Measurements from ENCODE around the gene HECTD1. TPM values are rescaled to one million over a fixed set of nuclear protein-coding genes. Genes with fewer than 3 reads are reported as not detected.
"Not testable (repeated sequence)": the region's sequence is repeated elsewhere in the genome, so short reads cannot be mapped to it uniquely, and the experiment has no call there.

Gene HECTD1
- total RNA-seq, 1 donor: 246 TPM

- H3K4me1 ChIP-seq (ENCODE audit: insufficient read depth, low read length): peaks cover 3% of the 10 kb centered on the region
- no peak overlapping the region for H3K4me3 ChIP-seq (ENCODE audit: insufficient read depth, low read length)
- H3K27me3 ChIP-seq (ENCODE audit: insufficient read depth, low read length): no peaks in the 10 kb centered on the region
- H3K9me3 ChIP-seq (ENCODE audit: low read depth, low read length): no peaks in the 10 kb centered on the region
- no peaks in the 10 kb centered on the region for H3K79me2 ChIP-seq (ENCODE audit: insufficient read depth, low read length)
- H3K36me3 ChIP-seq (ENCODE audit: insufficient read depth, low read length): peaks cover 23% of the 10 kb centered on the region
- no peak overlapping the region for H2AFZ ChIP-seq (ENCODE audit: low read length)
- H4K20me1 ChIP-seq (ENCODE audit: insufficient read depth, low read length): no peaks in the 10 kb centered on the region
- DNase-seq (ENCODE audit: insufficient read length, low spot score, missing footprints): no peak
- H3K27ac ChIP-seq (ENCODE audit: low read depth, low read length): no peak overlapping the region
- no peak overlapping the region for H3K4me2 ChIP-seq (ENCODE audit: insufficient read depth, low read length)
- TF ChIP-seq CTCF (IDR thresholded peaks at IDR 0.05; ENCODE audit: extremely low read depth, low read depth, low read length): no peak
Measured at GRCh38 chr14:31096255-31096654, 111.3 kb downstream of the HECTD1 start.

- H3K27ac ChIP-seq (ENCODE audit: low read depth, low read length); H3K4me2 ChIP-seq (ENCODE audit: insufficient read depth, low read length); H2AFZ ChIP-seq (ENCODE audit: low read length); H3K27me3 ChIP-seq (ENCODE audit: insufficient read depth, low read length); H3K9me3 ChIP-seq (ENCODE audit: low read depth, low read length); H3K4me1 ChIP-seq (ENCODE audit: insufficient read depth, low read length); H4K20me1 ChIP-seq (ENCODE audit: insufficient read depth, low read length); H3K4me3 ChIP-seq (ENCODE audit: insufficient read depth, low read length); DNase-seq (ENCODE audit: insufficient read length, low spot score, missing footprints); H3K79me2 ChIP-seq (ENCODE audit: insufficient read depth, low read length): not testable (repeated sequence)
- H3K36me3 ChIP-seq (ENCODE audit: insufficient read depth, low read length): peaks cover 20% of the 10 kb centered on the region
Measured at GRCh38 chr14:31095817-31096216, 111.8 kb downstream of the HECTD1 start.

- not testable (repeated sequence) for H3K27me3 ChIP-seq (ENCODE audit: insufficient read depth, low read length); H3K36me3 ChIP-seq (ENCODE audit: insufficient read depth, low read length); DNase-seq (ENCODE audit: insufficient read length, low spot score, missing footprints); H3K79me2 ChIP-seq (ENCODE audit: insufficient read depth, low read length); H4K20me1 ChIP-seq (ENCODE audit: insufficient read depth, low read length); H3K4me2 ChIP-seq (ENCODE audit: insufficient read depth, low read length); H2AFZ ChIP-seq (ENCODE audit: low read length); H3K4me3 ChIP-seq (ENCODE audit: insufficient read depth, low read length); H3K27ac ChIP-seq (ENCODE audit: low read depth, low read length); H3K9me3 ChIP-seq (ENCODE audit: low read depth, low read length)
- H3K4me1 ChIP-seq (ENCODE audit: insufficient read depth, low read length): peaks cover 12% of the 10 kb centered on the region
Measured at GRCh38 chr14:31093884-31094839, 113.4 kb downstream of the HECTD1 start.

GRCh38 chr14:31092160-31092708 is 115.4 kb downstream of the HECTD1 start:
- no peaks in the 10 kb centered on the region for H3K36me3 ChIP-seq (ENCODE audit: insufficient read depth, low read length)
- no peaks in the 10 kb centered on the region for H4K20me1 ChIP-seq (ENCODE audit: insufficient read depth, low read length)
- H3K4me2 ChIP-seq (ENCODE audit: insufficient read depth, low read length): no peak overlapping the region
- no peak overlapping the region for H3K4me3 ChIP-seq (ENCODE audit: insufficient read depth, low read length)
- H3K4me1 ChIP-seq (ENCODE audit: insufficient read depth, low read length): peaks cover 12% of the 10 kb centered on the region
- no peak overlapping the region for H2AFZ ChIP-seq (ENCODE audit: low read length)
- H3K9me3 ChIP-seq (ENCODE audit: low read depth, low read length): no peaks in the 10 kb centered on the region
- no peak for DNase-seq (ENCODE audit: insufficient read length, low spot score, missing footprints)
- no peaks in the 10 kb centered on the region for H3K79me2 ChIP-seq (ENCODE audit: insufficient read depth, low read length)
- no peak for TF ChIP-seq CTCF (IDR thresholded peaks at IDR 0.05; ENCODE audit: extremely low read depth, low read depth, low read length)
- H3K27ac ChIP-seq (ENCODE audit: low read depth, low read length): no peak overlapping the region
- H3K27me3 ChIP-seq (ENCODE audit: insufficient read depth, low read length): no peaks in the 10 kb centered on the region

Data from osteoblast (primary cell).